ENCODE measurements around the gene CCDC77.

GRCh38 chr12:482061-482460 lies 80.6 kb downstream of the CCDC77 start:
- TF ChIP-seq CTCF (IDR thresholded peaks at IDR 0.05) (no peak), POLR2A (IDR thresholded peaks at IDR 0.05) (no peak)
